Activated CD4-positive, CD25-positive, alpha-beta regulatory T cell treated with anti-CD3 and anti-CD28 coated beads, Interleukin-2, amount 50 U/mL, for 72 hours (primary cell): Measurements from ENCODE around the gene EXOC5.

Source experiments
- DNase-seq: peaks from one replicate; pipeline ENCODE4 v3.0.0; 2021

The EXOC5 gene

GRCh38 chr14:57161583-57162234, 107.0 kb downstream of the EXOC5 start:
- DNase-seq: no peak

- no peak for DNase-seq
Measured at GRCh38 chr14:57160333-57160732, 108.4 kb downstream of the EXOC5 start.

- no peak for DNase-seq
Measured at GRCh38 chr14:57153286-57153685, 115.4 kb downstream of the EXOC5 start.
